ENCODE results near the gene KCND3. TPM values are rescaled to one million over a fixed set of nuclear protein-coding genes. Genes with fewer than 3 reads are reported as not detected.

Gene KCND3
- polyA plus RNA-seq (0.21 to 0.73 TPM (median 0.63 TPM) in 3 replicates), polyA minus RNA-seq (1.3 to 3.7 TPM (median 3.7 TPM) in 3 replicates)
- 0.52 TPM for polyA plus RNA-seq (2011; ENCODE audit: low read depth)
- 0.56 and 0.61 TPM in 2 replicates for polyA plus RNA-seq (2011; cell fraction: cytosol; rRNA removed)
- 0.65 and 0.69 TPM in 2 replicates for polyA plus RNA-seq (2011; cell fraction: nucleus; rRNA removed)
- polyA plus RNA-seq (2012; ENCODE audit: low replicate concordance): 0.61 and 0.66 TPM in 2 replicates
- 1.2 TPM for polyA minus RNA-seq (2011; cell fraction: cytosol; rRNA and poly(A)+ RNA removed)
- polyA minus RNA-seq (2011; cell fraction: nucleus; rRNA and poly(A)+ RNA removed): 1.6 and 1.9 TPM in 2 replicates

DNA sequence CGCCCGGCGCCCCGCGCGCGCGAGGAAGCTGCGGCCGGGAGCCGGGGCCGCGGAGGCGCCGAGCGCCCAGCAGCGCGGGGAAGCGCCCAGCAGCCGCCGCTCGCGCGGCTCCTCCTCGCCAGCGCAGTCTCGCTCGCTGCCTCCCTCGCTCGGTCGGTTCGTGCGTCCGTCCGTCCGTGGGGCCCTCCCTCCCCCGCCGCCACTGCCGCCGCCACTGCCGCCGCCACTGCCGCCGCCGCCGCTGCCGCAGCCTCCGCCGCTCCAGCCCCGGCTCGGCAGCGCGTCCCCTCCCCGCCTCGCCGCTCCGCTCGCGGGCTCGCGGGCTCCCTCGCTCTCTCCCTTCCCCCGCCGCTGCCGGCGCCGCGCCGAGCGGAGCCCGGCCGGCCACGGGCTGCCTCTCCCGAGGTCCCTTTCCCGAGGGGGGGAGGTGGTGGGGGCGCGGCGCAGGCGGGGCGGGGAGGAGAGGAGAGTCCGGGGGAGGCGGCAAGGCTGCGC is at the start of gene KCND3:
KCND3 (minus strand) TSS at position 138 of the 495 bp plus-strand sequence.
- FAIRE-seq (no peak), DNase-seq (ENCODE audit: low read depth, low spot score) (no peak)
- Histone ChIP-seq H3K9ac (ENCODE audit: control insufficient read depth, extremely low read depth, insufficient read depth, low read length) (peak within 1 kb of the TSS; percentile 32), H3K4me1 (ENCODE audit: control insufficient read depth, extremely low read depth, insufficient read depth, low read length) (peaks cover 13% of the 10 kb centered on the region), H3K4me2 (ENCODE audit: control insufficient read depth, extremely low read depth, insufficient read depth, low read depth, low read length) (peak within 1 kb of the TSS; percentile 99), H4K20me1 (ENCODE audit: control insufficient read depth, extremely low read depth, insufficient read depth, low read length) (no peaks in the 10 kb centered on the region), H3K9me1 (ENCODE audit: control insufficient read depth, extremely low read depth, insufficient read depth, low read length) (no peaks in the 10 kb centered on the region), H3K27me3 (ENCODE audit: control insufficient read depth, extremely low read depth, insufficient read depth, low read length) (peaks cover 17% of the 10 kb centered on the region), H3K9me3 (ENCODE audit: control insufficient read depth, low read depth, low read length) (no peaks in the 10 kb centered on the region), H3K79me2 (ENCODE audit: control insufficient read depth, insufficient read depth, low read length) (no peaks in the 10 kb centered on the region), H3K4me3 (ENCODE audit: control insufficient read depth in 2 of 3, extremely low read depth in 1 of 3, insufficient read depth in 2 of 3, low read depth in 1 of 3, low read length in 3 of 3) (peak within 1 kb of the TSS; percentile 55 to 83 (median 64)), H2AFZ (ENCODE audit: control insufficient read depth, low read length) (peak within 1 kb of the TSS; percentile 90), H3K36me3 (ENCODE audit: control insufficient read depth in 2 of 2, extremely low read depth in 1 of 2, insufficient read depth in 2 of 2, low read length in 2 of 2) (no peaks in the 10 kb centered on the region), H3K27ac (ENCODE audit: control insufficient read depth, insufficient read depth, low read length) (no peak within 1 kb of the TSS)
- TF ChIP-seq, protein P1, sequence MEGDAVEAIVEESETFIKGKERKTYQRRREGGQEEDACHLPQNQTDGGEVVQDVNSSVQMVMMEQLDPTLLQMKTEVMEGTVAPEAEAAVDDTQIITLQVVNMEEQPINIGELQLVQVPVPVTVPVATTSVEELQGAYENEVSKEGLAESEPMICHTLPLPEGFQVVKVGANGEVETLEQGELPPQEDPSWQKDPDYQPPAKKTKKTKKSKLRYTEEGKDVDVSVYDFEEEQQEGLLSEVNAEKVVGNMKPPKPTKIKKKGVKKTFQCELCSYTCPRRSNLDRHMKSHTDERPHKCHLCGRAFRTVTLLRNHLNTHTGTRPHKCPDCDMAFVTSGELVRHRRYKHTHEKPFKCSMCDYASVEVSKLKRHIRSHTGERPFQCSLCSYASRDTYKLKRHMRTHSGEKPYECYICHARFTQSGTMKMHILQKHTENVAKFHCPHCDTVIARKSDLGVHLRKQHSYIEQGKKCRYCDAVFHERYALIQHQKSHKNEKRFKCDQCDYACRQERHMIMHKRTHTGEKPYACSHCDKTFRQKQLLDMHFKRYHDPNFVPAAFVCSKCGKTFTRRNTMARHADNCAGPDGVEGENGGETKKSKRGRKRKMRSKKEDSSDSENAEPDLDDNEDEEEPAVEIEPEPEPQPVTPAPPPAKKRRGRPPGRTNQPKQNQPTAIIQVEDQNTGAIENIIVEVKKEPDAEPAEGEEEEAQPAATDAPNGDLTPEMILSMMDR (optimal IDR thresholded peaks at IDR 0.05 in 1 of 3, IDR thresholded peaks at IDR 0.05 in 1 of 3, conservative IDR thresholded peaks at IDR 0.05 in 1 of 3; ENCODE audit: extremely low read depth in 1 of 3, insufficient read depth in 2 of 3, low read length in 3 of 3): no peak
- TF ChIP-seq EZH2 (IDR thresholded peaks at IDR 0.05; ENCODE audit: low read length): no peak
- dilution Hi-C loops (cut with MboI; ENCODE audit: extremely low pct_ligation_motif_present, low sequenced_read_pairs): no loop called here

DNA sequence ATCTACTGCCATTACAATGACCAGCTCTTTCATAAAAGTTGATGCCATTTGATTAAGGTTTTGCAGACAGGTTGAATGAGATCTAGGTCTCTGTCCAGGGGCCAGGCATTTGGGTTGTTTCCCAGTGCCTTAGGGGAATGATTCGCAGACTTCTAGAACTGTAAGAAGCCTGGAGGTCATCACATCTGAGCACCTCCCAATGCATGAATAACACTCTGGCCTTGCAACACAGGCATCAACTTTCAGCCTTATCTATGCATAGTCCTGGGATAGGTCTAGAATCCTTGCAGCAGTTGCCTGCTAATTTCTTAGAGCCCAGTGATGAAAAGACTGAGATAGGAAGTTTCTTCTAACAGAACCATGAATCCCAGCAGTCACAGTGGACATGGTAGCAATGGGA is 44.8 kb upstream of the KCND3 start:
- Histone ChIP-seq H4K20me1 (ENCODE audit: control insufficient read depth, extremely low read depth, insufficient read depth, low read length) (no peaks in the 10 kb centered on the region), H2AFZ (ENCODE audit: control insufficient read depth, low read length) (no peak overlapping the region), H3K79me2 (ENCODE audit: control insufficient read depth, insufficient read depth, low read length) (no peaks in the 10 kb centered on the region), H3K9me3 (ENCODE audit: control insufficient read depth, low read depth, low read length) (no peaks in the 10 kb centered on the region), H3K36me3 (ENCODE audit: control insufficient read depth in 2 of 2, extremely low read depth in 1 of 2, insufficient read depth in 2 of 2, low read length in 2 of 2) (no peaks in the 10 kb centered on the region), H3K4me3 (ENCODE audit: control insufficient read depth in 2 of 3, extremely low read depth in 1 of 3, insufficient read depth in 2 of 3, low read depth in 1 of 3, low read length in 3 of 3) (no peak overlapping the region), H3K4me1 (ENCODE audit: control insufficient read depth, extremely low read depth, insufficient read depth, low read length) (no peaks in the 10 kb centered on the region), H3K9me1 (ENCODE audit: control insufficient read depth, extremely low read depth, insufficient read depth, low read length) (no peaks in the 10 kb centered on the region), H3K4me2 (ENCODE audit: control insufficient read depth, extremely low read depth, insufficient read depth, low read depth, low read length) (no peak overlapping the region), H3K27ac (ENCODE audit: control insufficient read depth, insufficient read depth, low read length) (no peak overlapping the region), H3K27me3 (ENCODE audit: control insufficient read depth, extremely low read depth, insufficient read depth, low read length) (peaks cover 8% of the 10 kb centered on the region), H3K9ac (ENCODE audit: control insufficient read depth, extremely low read depth, insufficient read depth, low read length) (no peak overlapping the region)
- FAIRE-seq: no peak
- dilution Hi-C loops (cut with MboI; ENCODE audit: extremely low pct_ligation_motif_present, low sequenced_read_pairs): no loop called here
- no peak for DNase-seq (ENCODE audit: low read depth, low spot score)
- no peak for TF ChIP-seq EZH2 (IDR thresholded peaks at IDR 0.05; ENCODE audit: low read length)
- TF ChIP-seq, protein P1 (optimal IDR thresholded peaks at IDR 0.05 in 1 of 3, IDR thresholded peaks at IDR 0.05 in 1 of 3, conservative IDR thresholded peaks at IDR 0.05 in 1 of 3; ENCODE audit: extremely low read depth in 1 of 3, insufficient read depth in 2 of 3, low read length in 3 of 3): no peak

All from keratinocyte (primary cell).